Measurements from ENCODE around the gene NKX1-2.

The NKX1-2 gene

GRCh38 chr10:124450012-124450782 lies at the start of gene NKX1-2:
Gene NKX1-2 (minus strand): TSS chr10:124450035. CDS start chr10:124449943, 92 bp downstream.
- no peak for DNase-seq

DNA sequence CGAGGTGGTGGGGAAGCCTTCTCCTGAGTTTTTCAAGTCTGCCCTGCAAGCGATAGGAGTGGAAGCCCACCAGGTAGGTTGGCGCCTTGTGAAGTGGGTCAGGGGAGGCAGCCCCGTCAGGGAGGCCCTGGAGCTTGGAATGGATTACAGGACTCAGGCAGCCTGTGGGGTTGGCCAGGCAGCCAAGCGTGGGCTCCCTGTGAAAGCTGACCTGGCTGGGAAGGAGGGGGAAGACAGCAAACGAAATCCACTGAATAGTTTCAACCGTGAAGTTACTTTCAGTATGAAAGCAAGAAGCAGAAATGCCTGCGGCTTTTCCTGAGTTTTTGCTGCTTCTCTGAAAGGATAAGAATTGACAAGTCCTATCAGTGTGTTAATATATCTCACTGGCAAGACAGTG lies 48.2 kb upstream of the NKX1-2 start:
- no peak for DNase-seq

DNA sequence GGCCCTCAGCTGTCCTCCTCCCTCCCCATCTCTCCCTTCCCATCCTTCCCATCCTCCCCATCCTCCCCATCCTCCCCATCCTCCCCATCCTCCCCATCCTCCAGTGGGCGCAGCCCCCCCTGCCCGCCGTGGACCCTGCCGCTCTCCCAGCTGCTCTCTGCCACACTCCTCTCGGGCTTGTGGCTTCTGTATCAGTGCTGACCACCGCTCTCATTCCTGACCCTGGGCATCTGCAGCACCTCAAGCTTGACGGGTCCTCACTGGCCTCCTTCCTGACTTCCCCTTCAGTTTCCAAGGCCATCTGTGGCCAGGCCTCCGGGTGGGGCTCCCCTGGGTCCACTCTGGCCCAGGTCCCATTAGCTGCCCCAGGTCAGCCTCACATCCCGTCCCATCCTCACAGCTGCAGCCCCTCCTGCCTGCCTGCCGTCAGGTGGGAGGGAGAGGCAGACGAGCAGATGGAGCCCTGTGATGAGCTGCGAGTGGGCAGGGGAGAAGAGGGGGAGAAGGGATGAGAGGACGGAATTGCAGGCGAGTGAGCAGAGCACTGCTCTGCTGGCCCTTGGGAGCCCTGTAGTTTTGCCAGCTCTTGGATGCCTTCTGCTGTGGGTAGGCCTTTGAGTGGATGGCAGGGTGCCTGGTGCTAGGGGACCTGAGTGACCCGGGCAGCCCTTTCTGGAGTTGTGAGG lies 47.5 kb upstream of the NKX1-2 start:
- no peak for DNase-seq

DNA sequence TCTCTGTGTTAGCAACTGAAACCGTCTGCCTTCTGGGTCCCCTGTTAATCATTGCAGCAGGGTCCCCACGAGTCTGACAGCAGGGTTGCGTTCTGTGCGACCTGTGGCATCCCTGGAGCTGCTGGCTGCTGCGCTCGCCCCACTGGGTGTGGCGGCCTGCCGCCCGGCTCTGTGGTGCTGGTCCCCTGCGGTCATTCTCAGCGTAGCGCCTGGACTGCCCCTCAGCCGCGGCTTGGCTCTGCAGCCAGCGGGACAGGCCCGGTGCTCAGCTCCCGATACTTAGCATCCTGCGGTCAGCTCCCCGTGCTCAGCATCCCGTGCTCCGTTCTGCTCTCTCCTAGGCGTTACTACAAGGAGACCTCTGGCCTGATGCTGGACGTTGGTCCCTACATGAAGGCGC lies 46.8 kb upstream of the NKX1-2 start:
- no peak for DNase-seq

DNA sequence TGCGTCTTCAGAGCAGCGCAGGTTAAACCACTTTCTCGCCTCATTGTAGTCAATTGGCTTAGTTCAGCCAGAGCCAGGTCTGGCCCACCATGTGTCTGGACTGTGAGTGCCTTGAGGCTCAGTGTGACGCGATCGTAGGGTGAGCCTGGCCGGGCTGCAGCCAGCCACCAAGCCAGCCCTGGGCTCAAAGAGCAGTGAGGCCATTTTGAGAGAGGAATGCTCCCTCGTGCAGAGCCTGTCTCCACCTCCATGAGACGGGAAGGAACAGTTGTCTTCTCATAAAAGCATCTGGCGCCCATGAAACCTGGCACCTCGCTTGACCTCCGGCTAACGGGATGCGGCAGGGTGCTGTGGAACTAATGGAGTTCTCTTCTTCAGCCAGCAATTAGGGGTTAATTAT lies 46.3 kb upstream of the NKX1-2 start:
- DNase-seq, result no peak

GRCh38 chr10:124495725-124496124 lies 45.9 kb upstream of the NKX1-2 start:
- DNase-seq, result no peak

- no peak for DNase-seq
Observed at GRCh38 chr10:124495162-124495561, 45.3 kb upstream of the NKX1-2 start.

GRCh38 chr10:124494046-124494807 lies 44.4 kb upstream of the NKX1-2 start:
- DNase-seq, result no peak

- no peak for DNase-seq
Observed at GRCh38 chr10:124493214-124493882, 43.5 kb upstream of the NKX1-2 start.

GRCh38 chr10:124492266-124492665 lies 42.4 kb upstream of the NKX1-2 start:
- no peak for DNase-seq

DNA sequence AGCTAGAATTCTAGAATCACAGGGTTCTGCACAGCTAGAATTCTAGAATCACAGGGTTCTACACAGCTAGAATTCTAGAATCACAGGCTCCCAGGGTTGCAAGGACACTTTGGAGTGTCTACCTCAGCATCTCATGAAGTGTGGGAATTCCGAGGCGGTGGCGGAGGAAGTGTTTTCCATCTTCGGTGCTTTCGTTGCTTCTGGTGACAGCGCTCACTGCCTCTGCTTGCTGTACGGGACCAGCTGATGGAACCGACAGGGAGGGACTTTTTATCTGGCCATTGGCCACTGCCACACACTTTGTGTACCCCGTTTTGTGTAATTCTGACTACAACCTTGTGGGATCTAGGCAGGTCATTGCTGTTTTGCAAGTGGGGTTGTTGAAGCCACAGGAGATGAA lies 41.3 kb upstream of the NKX1-2 start:
- no peak for DNase-seq

DNA sequence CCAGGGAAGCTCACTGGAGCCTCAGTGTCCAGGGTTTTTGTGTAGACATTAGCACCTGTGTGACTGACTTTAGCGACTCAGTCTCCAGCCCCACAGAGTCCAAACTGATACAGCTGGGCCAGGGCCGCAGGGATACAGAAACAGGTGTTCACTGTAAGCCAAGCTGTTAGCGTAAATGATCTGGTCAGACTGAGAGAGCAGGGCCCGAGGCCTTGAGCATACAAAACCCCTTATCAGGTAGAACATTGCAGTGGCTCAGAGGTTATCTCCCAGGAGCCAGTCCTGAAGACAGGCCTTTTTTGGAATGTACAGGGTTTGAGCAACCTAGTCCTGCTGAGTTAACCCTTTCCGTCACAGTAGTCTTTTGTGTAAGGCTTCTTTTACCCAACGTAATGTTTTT lies 36.8 kb upstream of the NKX1-2 start:
- DNase-seq, result no peak

DNA sequence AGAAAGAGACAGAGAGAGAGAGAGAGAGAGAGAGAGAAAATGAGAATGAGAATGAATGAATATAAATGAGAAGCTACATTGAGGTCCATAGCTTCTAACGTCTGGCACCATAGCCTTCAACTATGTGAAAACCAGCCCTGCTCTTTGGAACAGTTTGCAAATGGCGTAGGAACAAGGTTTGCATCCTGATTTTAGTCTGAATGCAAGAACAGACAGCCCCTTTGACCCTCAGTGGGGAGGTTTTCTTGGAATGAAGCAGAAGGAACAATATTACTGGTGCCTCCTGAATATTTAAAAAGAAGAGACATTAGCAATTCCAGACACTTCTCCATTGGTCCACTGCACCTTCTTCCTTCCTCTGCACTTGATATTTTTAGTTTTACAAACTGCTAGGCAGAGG lies 34.8 kb upstream of the NKX1-2 start:
- no peak for DNase-seq

DNA sequence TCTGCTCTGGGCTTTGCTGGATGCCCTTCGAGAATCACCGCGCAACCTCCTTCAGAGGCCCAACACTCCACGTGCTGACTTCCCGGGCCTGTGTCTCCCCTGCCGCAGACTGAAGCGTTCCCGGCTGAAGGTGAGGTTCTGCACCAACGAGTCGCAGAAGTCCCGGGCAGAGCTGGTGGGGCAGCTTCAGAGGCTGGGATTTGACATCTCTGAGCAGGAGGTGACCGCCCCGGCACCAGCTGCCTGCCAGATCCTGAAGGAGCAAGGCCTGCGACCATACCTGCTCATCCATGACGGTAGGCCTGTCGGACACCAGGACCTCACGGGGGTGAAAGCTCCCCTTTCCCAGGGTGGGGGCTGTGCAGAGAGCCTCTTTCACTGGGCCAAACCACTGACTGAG lies 34.2 kb upstream of the NKX1-2 start:
- no peak for DNase-seq

GRCh38 chr10:124482876-124483275 lies 33.0 kb upstream of the NKX1-2 start:
- DNase-seq, result no peak

DNA sequence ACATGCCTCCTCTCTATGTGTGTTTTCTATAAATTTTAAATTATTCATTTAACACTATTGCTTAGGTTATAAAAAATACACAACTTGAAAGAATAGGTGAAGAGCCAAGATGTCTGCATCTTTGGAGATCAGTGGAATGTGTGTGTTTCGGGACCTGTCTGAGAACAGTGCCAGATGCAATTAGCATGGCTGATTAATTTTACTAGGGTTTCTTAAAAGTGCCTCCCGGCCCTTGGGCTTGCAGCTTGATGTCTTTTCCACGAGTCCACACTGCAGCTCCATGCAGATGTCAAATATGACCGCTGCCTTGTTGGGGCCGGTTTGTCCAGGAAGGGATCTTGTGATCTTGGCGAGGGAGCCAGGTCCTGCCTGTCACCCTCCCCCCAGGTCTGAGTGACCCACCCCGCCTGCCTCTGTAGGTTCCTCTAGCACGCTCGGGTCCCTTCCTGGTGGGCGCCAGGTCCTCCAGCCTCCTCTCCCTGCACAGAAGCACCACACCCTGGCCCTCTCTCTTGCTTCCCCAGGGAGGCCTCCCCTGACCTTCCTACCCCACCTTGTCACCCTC lies 32.5 kb upstream of the NKX1-2 start:
- DNase-seq, result no peak

- DNase-seq, result no peak
Observed at GRCh38 chr10:124481717-124482116, 31.9 kb upstream of the NKX1-2 start.

- no peak for DNase-seq
Observed at GRCh38 chr10:124480860-124481259, 31.0 kb upstream of the NKX1-2 start.

GRCh38 chr10:124478515-124478914 lies 28.7 kb upstream of the NKX1-2 start:
- no peak for DNase-seq

DNA sequence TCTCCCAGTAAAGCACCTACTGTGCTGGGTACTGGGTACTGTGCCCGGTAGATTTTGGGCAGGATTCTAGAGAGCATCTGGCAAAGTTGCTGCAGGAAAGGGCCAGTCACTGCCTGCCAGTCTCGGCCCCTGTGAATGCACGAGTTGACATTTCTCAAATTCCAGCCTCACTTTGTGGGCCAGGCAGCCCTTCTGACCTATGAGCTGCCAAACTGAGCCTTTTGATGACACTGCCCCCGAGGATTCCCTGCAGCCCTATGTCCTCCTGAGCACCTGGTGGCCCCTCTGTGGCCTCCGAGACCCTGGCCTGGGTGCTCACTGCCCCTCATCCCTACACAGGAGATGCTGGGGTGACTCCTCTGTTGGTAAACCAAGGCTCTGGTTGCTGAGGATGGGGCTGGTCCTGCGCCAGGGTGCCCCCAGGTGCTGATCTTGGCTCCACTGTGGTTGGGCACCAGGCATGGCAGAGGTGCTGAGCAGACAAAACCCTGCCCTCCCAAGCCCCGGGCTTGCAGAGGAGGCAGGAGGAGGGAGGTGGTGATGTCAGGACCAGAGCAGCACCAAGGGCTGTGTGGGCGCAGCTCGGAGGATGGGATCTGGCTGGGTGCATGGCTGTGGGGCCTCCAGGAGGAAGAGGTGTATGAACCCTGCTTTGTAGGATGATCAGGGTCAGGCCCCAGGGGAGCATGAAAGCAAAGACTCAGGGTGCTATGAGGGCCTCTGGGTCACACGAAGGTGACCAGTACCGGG lies 28.0 kb upstream of the NKX1-2 start:
- no peak for DNase-seq

DNA sequence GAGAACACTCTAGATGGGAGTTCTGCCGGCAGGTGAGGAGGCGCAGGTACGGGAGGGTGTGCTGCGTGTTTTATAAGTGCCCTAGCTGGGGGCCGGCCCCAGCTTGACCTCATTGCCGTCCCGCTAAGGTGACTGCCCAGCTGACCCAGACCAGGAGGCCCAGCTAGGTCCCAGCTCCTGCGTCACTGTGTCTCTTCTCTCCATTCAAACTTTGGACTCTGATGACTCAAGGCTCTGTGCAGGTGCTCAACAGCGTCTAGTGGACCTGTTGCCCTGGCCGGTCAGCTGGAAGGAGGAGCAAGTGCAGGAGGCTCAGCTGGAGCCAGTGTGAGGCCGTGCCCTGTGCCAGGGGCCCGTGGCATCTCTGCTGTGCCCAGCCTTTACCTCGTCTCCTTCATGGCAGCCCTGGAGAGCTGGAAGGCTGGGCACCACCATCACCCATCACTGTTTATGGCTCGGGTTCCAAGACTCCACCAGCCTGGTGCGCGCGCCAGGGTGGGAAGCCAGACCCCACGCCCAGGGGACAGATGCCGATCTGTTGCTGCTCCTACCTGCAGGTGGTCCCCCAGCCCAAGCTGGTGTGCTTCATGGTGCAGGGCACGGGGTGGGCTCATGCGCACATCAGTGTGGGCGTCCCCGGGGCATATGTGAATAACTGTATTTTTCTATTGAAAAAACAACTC lies 26.3 kb upstream of the NKX1-2 start:
- DNase-seq, result no peak

Data from stimulated activated CD4-positive, alpha-beta T cell treated with anti-CD3 and anti-CD28 coated beads, Interleukin-1b, Interleukin-23, amount 100 ng/mL, for 48 hours (primary cell).